Measurements from ENCODE around the gene MINAR2.

Gene MINAR2

DNA sequence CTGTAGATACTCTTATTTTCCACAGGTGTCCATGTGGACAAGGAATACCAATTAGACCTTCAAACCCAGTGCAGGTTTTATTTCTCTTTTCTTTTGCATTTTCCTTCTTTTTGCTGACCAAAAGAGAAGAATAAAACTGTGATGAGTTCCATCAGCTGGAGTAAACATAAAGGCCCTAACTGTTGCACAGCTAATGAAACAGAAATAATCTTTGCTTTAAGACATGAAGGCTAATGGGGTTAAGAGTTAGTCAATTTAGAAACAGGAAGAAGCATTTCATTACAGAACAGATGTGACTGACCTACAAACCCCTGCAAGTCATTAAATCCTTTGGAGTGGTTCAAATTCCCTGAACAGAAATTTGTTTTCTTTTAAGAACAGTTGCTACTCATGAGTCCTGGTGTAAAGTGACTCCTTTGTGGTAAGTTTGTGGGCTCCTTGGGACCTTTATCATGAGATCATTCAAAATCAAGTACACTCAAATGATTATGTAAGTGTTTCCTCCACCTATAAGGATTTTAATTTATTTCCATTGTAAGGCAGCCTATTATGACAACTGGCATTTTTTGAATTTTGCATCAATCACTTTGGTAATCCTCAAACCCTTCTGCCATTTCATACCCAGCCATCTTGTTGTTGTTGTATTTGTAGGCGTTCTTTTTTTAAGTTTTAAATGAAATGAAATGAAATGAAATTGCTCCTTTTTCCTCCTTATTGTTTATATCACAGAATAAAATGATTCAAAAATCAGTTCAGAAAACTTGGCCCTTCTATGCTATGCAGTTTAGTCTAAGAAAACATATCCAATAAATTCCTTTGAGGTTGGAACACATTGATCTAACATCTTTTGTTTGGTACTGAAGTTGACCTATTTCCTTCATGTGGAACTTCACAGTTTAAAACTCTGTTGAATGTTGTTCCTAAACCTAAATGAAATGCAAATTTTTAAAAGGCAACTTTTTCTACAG lies 1.3 kb downstream of the MINAR2 start:
- H2AFZ ChIP-seq (ENCODE audit: low read depth, low read length) = no peak overlapping the region
- no peaks in the 10 kb centered on the region for H3K27me3 ChIP-seq (ENCODE audit: insufficient read depth, low read length)
- no peaks in the 10 kb centered on the region for H3K4me1 ChIP-seq (ENCODE audit: insufficient read depth, low read length)
- no peaks in the 10 kb centered on the region for H3K36me3 ChIP-seq (ENCODE audit: insufficient read depth, low read length)
- H3K4me3 ChIP-seq (ENCODE audit: low read length) = no peak overlapping the region
- no peaks in the 10 kb centered on the region for H3K9me3 ChIP-seq (ENCODE audit: low read length)

DNA sequence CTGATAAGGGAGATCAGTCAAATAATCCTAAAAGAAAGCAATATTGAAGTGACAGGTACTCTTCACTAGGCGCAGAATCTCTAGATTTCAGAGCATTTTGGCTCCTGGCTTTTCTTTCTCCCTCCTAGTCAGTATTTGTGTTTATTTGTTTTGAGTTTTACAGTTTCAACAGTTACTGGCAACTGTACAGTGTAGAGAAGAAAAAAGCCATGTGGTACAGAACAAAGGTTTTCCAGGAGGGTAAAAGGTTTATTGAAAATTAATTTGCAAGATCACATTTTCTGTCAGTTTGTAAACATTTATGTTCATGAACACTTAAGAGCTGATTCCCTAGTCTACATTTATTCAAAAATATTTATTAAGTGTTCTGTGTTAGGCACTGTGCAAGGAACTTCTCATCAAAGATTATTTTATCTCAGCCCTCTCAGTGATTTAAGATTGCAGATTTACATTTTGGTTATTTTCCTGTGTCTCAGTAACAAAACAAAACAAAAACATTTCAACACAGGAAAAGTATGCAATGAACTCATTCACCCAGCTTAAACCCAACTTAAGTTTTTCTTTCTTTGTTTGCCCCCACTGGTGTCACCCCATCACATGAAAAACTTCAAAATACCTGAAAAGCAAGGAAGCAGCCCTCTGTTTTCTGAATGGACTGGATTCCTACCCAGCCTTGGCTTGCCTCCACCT lies 12.9 kb downstream of the MINAR2 start:
- Histone ChIP-seq H3K36me3 (ENCODE audit: insufficient read depth, low read length) (no peaks in the 10 kb centered on the region), H2AFZ (ENCODE audit: low read depth, low read length) (no peak overlapping the region), H3K4me1 (ENCODE audit: insufficient read depth, low read length) (peaks cover 2% of the 10 kb centered on the region), H3K27me3 (ENCODE audit: insufficient read depth, low read length) (no peaks in the 10 kb centered on the region), H3K9me3 (ENCODE audit: low read length) (no peaks in the 10 kb centered on the region), H3K4me3 (ENCODE audit: low read length) (no peak overlapping the region)

- Histone ChIP-seq H2AFZ (ENCODE audit: low read depth, low read length) (no peak overlapping the region), H3K9me3 (ENCODE audit: low read length) (no peaks in the 10 kb centered on the region), H3K4me1 (ENCODE audit: insufficient read depth, low read length) (peaks cover 2% of the 10 kb centered on the region), H3K36me3 (ENCODE audit: insufficient read depth, low read length) (no peaks in the 10 kb centered on the region), H3K27me3 (ENCODE audit: insufficient read depth, low read length) (no peaks in the 10 kb centered on the region), H3K4me3 (ENCODE audit: low read length) (no peak overlapping the region)
Measured at GRCh38 chr5:129763651-129764050, 15.8 kb downstream of the MINAR2 start.

DNA sequence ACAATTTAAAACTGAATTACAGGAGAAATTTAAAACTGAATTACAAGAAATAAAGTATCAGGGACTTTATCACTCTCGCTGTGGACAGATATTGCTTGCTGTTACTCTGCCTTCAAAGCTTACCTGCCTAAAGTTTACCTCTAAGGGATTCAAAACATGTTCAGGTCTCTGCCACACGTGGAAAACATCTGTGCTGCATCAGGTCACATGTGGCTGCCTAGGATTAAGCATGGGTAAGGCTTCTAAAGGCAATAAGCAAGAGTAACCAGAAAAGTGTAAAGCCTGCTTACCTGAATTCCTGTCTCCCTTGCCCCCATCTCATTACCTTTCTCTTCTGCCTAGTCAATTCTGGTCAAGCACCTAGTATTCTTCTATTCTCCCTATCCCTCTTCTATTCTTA lies 18.9 kb downstream of the MINAR2 start:
- no peaks in the 10 kb centered on the region for H3K4me1 ChIP-seq (ENCODE audit: insufficient read depth, low read length)
- H3K9me3 ChIP-seq (ENCODE audit: low read length) = no peaks in the 10 kb centered on the region
- H3K4me3 ChIP-seq (ENCODE audit: low read length) = no peak overlapping the region
- H3K27me3 ChIP-seq (ENCODE audit: insufficient read depth, low read length) = no peaks in the 10 kb centered on the region
- no peaks in the 10 kb centered on the region for H3K36me3 ChIP-seq (ENCODE audit: insufficient read depth, low read length)
- no peak overlapping the region for H2AFZ ChIP-seq (ENCODE audit: low read depth, low read length)

GRCh38 chr5:129767927-129768380 lies 20.1 kb downstream of the MINAR2 start:
- no peaks in the 10 kb centered on the region for H3K27me3 ChIP-seq (ENCODE audit: insufficient read depth, low read length)
- H2AFZ ChIP-seq (ENCODE audit: low read depth, low read length) = no peak overlapping the region
- H3K36me3 ChIP-seq (ENCODE audit: insufficient read depth, low read length) = no peaks in the 10 kb centered on the region
- H3K4me3 ChIP-seq (ENCODE audit: low read length) = no peak overlapping the region
- no peaks in the 10 kb centered on the region for H3K4me1 ChIP-seq (ENCODE audit: insufficient read depth, low read length)
- H3K9me3 ChIP-seq (ENCODE audit: low read length) = no peaks in the 10 kb centered on the region

DNA sequence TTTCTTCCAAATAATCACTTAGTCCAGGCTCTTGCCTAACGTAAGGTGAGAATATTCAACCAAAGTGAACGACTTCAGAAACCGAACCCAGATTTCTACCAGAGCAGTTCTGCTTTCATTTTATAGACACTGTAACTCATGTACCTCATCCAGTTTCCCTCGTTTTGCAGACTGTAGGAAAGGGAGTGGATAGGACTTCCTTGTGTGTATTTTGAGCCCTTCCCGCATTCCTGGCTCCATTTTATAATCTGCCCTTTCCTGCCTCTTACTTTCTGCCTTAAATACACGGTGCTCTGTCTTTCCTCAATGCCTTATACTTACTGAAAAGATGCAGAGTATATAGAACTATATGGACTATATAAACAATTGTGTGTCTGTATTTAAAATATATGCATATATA lies 20.8 kb downstream of the MINAR2 start:
- no peak overlapping the region for H2AFZ ChIP-seq (ENCODE audit: low read depth, low read length)
- no peaks in the 10 kb centered on the region for H3K9me3 ChIP-seq (ENCODE audit: low read length)
- H3K4me3 ChIP-seq (ENCODE audit: low read length) = no peak overlapping the region
- H3K27me3 ChIP-seq (ENCODE audit: insufficient read depth, low read length) = no peaks in the 10 kb centered on the region
- H3K4me1 ChIP-seq (ENCODE audit: insufficient read depth, low read length) = no peaks in the 10 kb centered on the region
- no peaks in the 10 kb centered on the region for H3K36me3 ChIP-seq (ENCODE audit: insufficient read depth, low read length)

- Histone ChIP-seq H3K4me3 (ENCODE audit: low read length) (no peak overlapping the region), H2AFZ (ENCODE audit: low read depth, low read length) (no peak overlapping the region), H3K9me3 (ENCODE audit: low read length) (no peaks in the 10 kb centered on the region), H3K4me1 (ENCODE audit: insufficient read depth, low read length) (no peaks in the 10 kb centered on the region), H3K27me3 (ENCODE audit: insufficient read depth, low read length) (no peaks in the 10 kb centered on the region), H3K36me3 (ENCODE audit: insufficient read depth, low read length) (no peaks in the 10 kb centered on the region)
Measured at GRCh38 chr5:129770024-129770820, 22.3 kb downstream of the MINAR2 start.

GRCh38 chr5:129771058-129771838 lies 23.4 kb downstream of the MINAR2 start:
- Histone ChIP-seq H3K4me1 (ENCODE audit: insufficient read depth, low read length) (no peaks in the 10 kb centered on the region), H2AFZ (ENCODE audit: low read depth, low read length) (no peak overlapping the region), H3K27me3 (ENCODE audit: insufficient read depth, low read length) (no peaks in the 10 kb centered on the region), H3K9me3 (ENCODE audit: low read length) (no peaks in the 10 kb centered on the region), H3K4me3 (ENCODE audit: low read length) (no peak overlapping the region), H3K36me3 (ENCODE audit: insufficient read depth, low read length) (no peaks in the 10 kb centered on the region)

- no peaks in the 10 kb centered on the region for H3K4me1 ChIP-seq (ENCODE audit: insufficient read depth, low read length)
- no peaks in the 10 kb centered on the region for H3K36me3 ChIP-seq (ENCODE audit: insufficient read depth, low read length)
- H3K27me3 ChIP-seq (ENCODE audit: insufficient read depth, low read length) = no peaks in the 10 kb centered on the region
- no peak overlapping the region for H2AFZ ChIP-seq (ENCODE audit: low read depth, low read length)
- no peak overlapping the region for H3K4me3 ChIP-seq (ENCODE audit: low read length)
- no peaks in the 10 kb centered on the region for H3K9me3 ChIP-seq (ENCODE audit: low read length)
Measured at GRCh38 chr5:129773376-129773775, 25.5 kb downstream of the MINAR2 start.

- no peaks in the 10 kb centered on the region for H3K9me3 ChIP-seq (ENCODE audit: low read length)
Measured at GRCh38 chr5:129781594-129781993, 33.7 kb downstream of the MINAR2 start.

GRCh38 chr5:129803403-129803802 lies 55.5 kb downstream of the MINAR2 start:
- Histone ChIP-seq H2AFZ (ENCODE audit: low read depth, low read length) (no peak overlapping the region), H3K4me1 (ENCODE audit: insufficient read depth, low read length) (no peaks in the 10 kb centered on the region), H3K9me3 (ENCODE audit: low read length) (no peaks in the 10 kb centered on the region), H3K36me3 (ENCODE audit: insufficient read depth, low read length) (no peaks in the 10 kb centered on the region), H3K4me3 (ENCODE audit: low read length) (no peak overlapping the region), H3K27me3 (ENCODE audit: insufficient read depth, low read length) (no peaks in the 10 kb centered on the region)

More at GRCh38 chr5:129781594-129781993, 33.7 kb downstream of the MINAR2 start:
- no peaks in the 10 kb centered on the region for H3K36me3 ChIP-seq (ENCODE audit: insufficient read depth, low read length)
- H3K4me1 ChIP-seq (ENCODE audit: insufficient read depth, low read length) = no peaks in the 10 kb centered on the region
- no peak overlapping the region for H3K4me3 ChIP-seq (ENCODE audit: low read length)
- no peak overlapping the region for H2AFZ ChIP-seq (ENCODE audit: low read depth, low read length)
- H3K27me3 ChIP-seq (ENCODE audit: insufficient read depth, low read length) = no peaks in the 10 kb centered on the region

DNA sequence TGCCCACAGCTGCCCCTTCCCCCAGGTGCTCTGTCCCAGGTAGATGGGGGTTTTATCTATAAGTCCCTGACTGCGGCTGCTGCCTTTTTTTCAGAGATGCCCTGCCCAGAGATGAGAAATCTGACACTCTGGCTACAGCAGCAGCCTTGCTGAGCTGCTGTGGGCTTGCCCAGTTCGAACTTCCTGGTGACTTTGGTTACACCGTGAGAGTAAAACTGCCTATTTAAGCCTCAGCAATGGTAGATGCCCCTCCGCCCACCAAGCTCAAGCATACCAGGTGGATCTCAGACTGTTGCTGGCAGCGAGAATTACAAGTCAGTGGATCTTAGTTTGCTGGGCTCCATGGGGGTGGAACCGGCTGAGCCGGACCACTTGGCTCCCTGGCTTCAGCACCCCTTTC lies 56.8 kb downstream of the MINAR2 start:
- Histone ChIP-seq H3K36me3 (ENCODE audit: insufficient read depth, low read length) (no peaks in the 10 kb centered on the region), H3K27me3 (ENCODE audit: insufficient read depth, low read length) (no peaks in the 10 kb centered on the region), H3K4me3 (ENCODE audit: low read length) (no peak overlapping the region), H2AFZ (ENCODE audit: low read depth, low read length) (no peak overlapping the region), H3K4me1 (ENCODE audit: insufficient read depth, low read length) (no peaks in the 10 kb centered on the region), H3K9me3 (ENCODE audit: low read length) (no peaks in the 10 kb centered on the region)
